NCI-H1694 (cell line): ENCODE results near the gene SMOC2.
"Not testable (repeated sequence)": the region's sequence is repeated elsewhere in the genome, so short reads cannot be mapped to it uniquely, and the experiment has no call there.

Experiments
- DNase-seq: peaks from one replicate; lab custom pipeline; 2025; lab: John Stamatoyannopoulos, UW

The SMOC2 gene

GRCh38 chr6:168517742-168518347 is 76.9 kb downstream of the SMOC2 start:
- no peak for DNase-seq

GRCh38 chr6:168518348-168518745 is 77.4 kb downstream of the SMOC2 start:
- no peak for DNase-seq

GRCh38 chr6:168518867-168519266 is 77.9 kb downstream of the SMOC2 start:
- no peak for DNase-seq

- DNase-seq, result no peak
These were observed 79.2 kb downstream of the SMOC2 start for GRCh38 chr6:168520233-168520632.

- DNase-seq, result no peak
These were observed 83.6 kb downstream of the SMOC2 start for GRCh38 chr6:168524571-168525001.

- no peak for DNase-seq
These were observed 84.1 kb downstream of the SMOC2 start for GRCh38 chr6:168525114-168525513.

- no peak for DNase-seq
These were observed 85.1 kb downstream of the SMOC2 start for GRCh38 chr6:168525926-168526630.

GRCh38 chr6:168526841-168527281 is 85.9 kb downstream of the SMOC2 start:
- no peak for DNase-seq

- DNase-seq, result no peak
These were observed 86.6 kb downstream of the SMOC2 start for GRCh38 chr6:168527451-168528210.

GRCh38 chr6:168528474-168529095 is 87.6 kb downstream of the SMOC2 start:
- no peak for DNase-seq

GRCh38 chr6:168529214-168529613 is 88.2 kb downstream of the SMOC2 start:
- no peak for DNase-seq

- no peak for DNase-seq
These were observed 89.7 kb downstream of the SMOC2 start for GRCh38 chr6:168530653-168531071.

- no peak for DNase-seq
These were observed 91.1 kb downstream of the SMOC2 start for GRCh38 chr6:168532070-168532469.

GRCh38 chr6:168533414-168533813 is 92.4 kb downstream of the SMOC2 start:
- no peak for DNase-seq

GRCh38 chr6:168534265-168534664 is 93.3 kb downstream of the SMOC2 start:
- DNase-seq, result no peak

- DNase-seq, result no peak
These were observed 94.7 kb downstream of the SMOC2 start for GRCh38 chr6:168535711-168536110.

- no peak for DNase-seq
These were observed 95.2 kb downstream of the SMOC2 start for GRCh38 chr6:168536196-168536595.

GRCh38 chr6:168536665-168537539 is 95.9 kb downstream of the SMOC2 start:
- DNase-seq, result no peak

- DNase-seq, result no peak
These were observed 96.5 kb downstream of the SMOC2 start for GRCh38 chr6:168537540-168537884.

GRCh38 chr6:168538188-168538891 is 97.4 kb downstream of the SMOC2 start:
- not testable (repeated sequence) for DNase-seq
